Thoracic aorta (tissue), 2 donors: ENCODE data around the gene NOP16. TPM values are rescaled to one million over a fixed set of nuclear protein-coding genes. Genes with fewer than 3 reads are reported as not detected.

Experiments used
- ATAC-seq: fragments of 150-250 bp; one replicate; pipeline ENCODE4 v1.8.0; 2017; ENCODE audit warnings: low read depth; ENCODE audit not compliant: insufficient number of reproducible peaks, low FRiP score
- DNase-seq: peaks from one replicate; pipeline ENCODE4 v3.0.0-alpha.2; 2020; ENCODE audit warnings: low spot score
- H3K27ac ChIP-seq, 2 donors: fragments of 200-600 bp; sonication (generic); 1 replicate in 1 of 2; 2 replicates in 1 of 2; pipeline ENCODE4 v1.5.1; 2016; ENCODE audit warnings: mild to moderate bottlenecking in 2 of 2, moderate library complexity in 2 of 2
- H3K27me3 ChIP-seq: fragments of 200-600 bp; sonication (generic); replicated peaks from 2 replicates; pipeline ENCODE4 v1.6.0; 2016; ENCODE audit warnings: mild to moderate bottlenecking; ENCODE audit not compliant: insufficient read depth
- H3K36me3 ChIP-seq: fragments of 200-600 bp; sonication (generic); one replicate; pipeline ENCODE4 v1.5.1; 2016
- H3K4me1 ChIP-seq, 2 donors: fragments of 200-600 bp; sonication (generic); 1 replicate in 1 of 2; 2 replicates in 1 of 2; pipeline versions ENCODE4 v1.5.1 to v1.6.0; 2016; ENCODE audit warnings: low read depth in 2 of 2, mild to moderate bottlenecking in 1 of 2; ENCODE audit not compliant: control insufficient read depth in 1 of 2
- H3K4me3 ChIP-seq: fragments of 200-600 bp; sonication (generic); 2 replicates; pipeline ENCODE4 v1.5.1; 2016; ENCODE audit warnings: mild to moderate bottlenecking
- H3K9me3 ChIP-seq: fragments of 200-600 bp; sonication (generic); 2 replicates; pipeline ENCODE4 v1.5.1; 2016
- CTCF ChIP-seq: fragments of 200-600 bp; sonication (generic); IDR thresholded peaks from one replicate; pipeline ENCODE4 v1.5.1; 2019; ENCODE audit warnings: antibody characterized with exemption
- total RNA-seq, 2 donors: library from RNA; depleted of rRNA; stranded (reverse); fragments of >200 nt; gene quantifications; one replicate each; pipeline versions ENCODE4 v1.1.0 to v1.2.3, GENCODE V29; 2016

Gene NOP16
- total RNA-seq, 2 donors from 2014 or later: 6.3 to 12.6 TPM

- no peak for TF ChIP-seq CTCF
- no peak overlapping the region for H3K4me3 ChIP-seq
- no peaks in the 10 kb centered on the region for H3K36me3 ChIP-seq
- peaks cover 18 to 28% of the 10 kb centered on the region in 2 donors for H3K4me1 ChIP-seq
- no peaks in the 10 kb centered on the region for H3K9me3 ChIP-seq
- DNase-seq (no peak), ATAC-seq (no peak)
- H3K27me3 ChIP-seq: no peaks in the 10 kb centered on the region
- no peak overlapping the region for H3K27ac ChIP-seq
These were observed 31.7 kb upstream of the NOP16 start for GRCh38 chr5:176420086-176420485.

GRCh38 chr5:176418251-176418650, 29.9 kb upstream of the NOP16 start:
- Histone ChIP-seq H3K9me3 (no peaks in the 10 kb centered on the region), H3K27me3 (no peaks in the 10 kb centered on the region), H3K4me3 (no peak overlapping the region), H3K4me1 (peaks cover 28 to 34% of the 10 kb centered on the region in 2 donors), H3K27ac (no peak overlapping the region), H3K36me3 (no peaks in the 10 kb centered on the region)
- DNase-seq: no peak
- TF ChIP-seq CTCF: no peak
- no peak for ATAC-seq

GRCh38 chr5:176416965-176417364, 28.6 kb upstream of the NOP16 start:
- peak overlapping the region; percentile 27 to 94 for H3K27ac ChIP-seq
- H3K36me3 ChIP-seq: no peaks in the 10 kb centered on the region
- no peak for TF ChIP-seq CTCF
- no peaks in the 10 kb centered on the region for H3K9me3 ChIP-seq
- peak overlapping the region; percentile 98 for H3K4me3 ChIP-seq
- H3K4me1 ChIP-seq: peaks cover 28 to 42% of the 10 kb centered on the region in 2 donors
- ATAC-seq (no peak), DNase-seq (no peak)
- no peaks in the 10 kb centered on the region for H3K27me3 ChIP-seq

- TF ChIP-seq CTCF: peak; percentile 58
- peak within 1 kb of the TSS; percentile 94 to 95 for H3K27ac ChIP-seq
These were observed 27.8 kb upstream of the NOP16 start, which contains the start of gene CLTB for GRCh38 chr5:176415952-176416924. TSS of gene CLTB (minus strand) at chr5:176416539. CDS start at chr5:176416363, 176 bp downstream.

GRCh38 chr5:176415240-176415951, 27.0 kb upstream of the NOP16 start:
- Histone ChIP-seq H3K36me3 (no peaks in the 10 kb centered on the region), H3K4me1 (peaks cover 28 to 49% of the 10 kb centered on the region in 2 donors), H3K9me3 (no peaks in the 10 kb centered on the region), H3K4me3 (peak overlapping the region; percentile 98), H3K27me3 (no peaks in the 10 kb centered on the region), H3K27ac (peak overlapping the region; percentile 94 to 95)
- DNase-seq (no peak), ATAC-seq (no peak)
- no peak for TF ChIP-seq CTCF

More at GRCh38 chr5:176415952-176416924, 27.8 kb upstream of the NOP16 start, which contains the start of gene CLTB:
- Histone ChIP-seq H3K4me3 (peak within 1 kb of the TSS; percentile 98), H3K9me3 (no peaks in the 10 kb centered on the region), H3K4me1 (peaks cover 28 to 47% of the 10 kb centered on the region in 2 donors), H3K27me3 (no peaks in the 10 kb centered on the region), H3K36me3 (no peaks in the 10 kb centered on the region)
- ATAC-seq (peak; percentile 95), DNase-seq (peak; percentile 34)
